Caco-2 (cell line): ENCODE measurements around the gene MYO16. TPM values are rescaled to one million over a fixed set of nuclear protein-coding genes. Genes with fewer than 3 reads are reported as not detected.

Experiments
- BruUV-seq: library from RNA; stranded (reverse); fragments of 400-500 nt; replicated peaks from 2 replicates; lab custom pipeline; 2021; lab: Mats Ljungman, UMichigan
- CTCF ChIA-PET: fragments of 300-600 bp; sonication (Branson Sonifier 250); formaldehyde crosslinking; loops from one replicate; lab custom pipeline; 2022; ENCODE audit warnings: antibody characterized with exemption; lab: Charles Lee
- POLR2A ChIA-PET: fragments of 300-600 bp; sonication (Branson Sonifier 250); formaldehyde crosslinking; loops from one replicate; lab custom pipeline; 2022; ENCODE audit warnings: antibody characterized with exemption; lab: Charles Lee
- DNase-seq, 2 experiments: peaks; one replicate each; pipeline versions ENCODE4 v3.0.0 to v3.0.0-alpha.2; 2020 to 2022
- H3K27me3 ChIP-seq: replicated peaks from 2 replicates; pipeline ENCODE4 v1.6.0; 2011; ENCODE audit warnings: low read length; ENCODE audit not compliant: control insufficient read depth, insufficient read depth
- H3K36me3 ChIP-seq: 2 replicates; pipeline ENCODE4 v1.5.1; 2011; ENCODE audit warnings: low read length; ENCODE audit not compliant: control insufficient read depth, insufficient read depth
- H3K4me1 ChIP-seq: fragments of 250-450 bp; sonication (Bioruptor Pico); 2 replicates; pipeline ENCODE4 v1.5.1; 2020; ENCODE audit warnings: mild to moderate bottlenecking
- H3K4me3 ChIP-seq: 2 replicates; pipeline ENCODE4 v1.5.1; 2011; ENCODE audit warnings: low read depth, mild to moderate bottlenecking, control low read depth, low read length
- H3K9me3 ChIP-seq: fragments of 250-450 bp; sonication (Bioruptor Pico); 2 replicates; pipeline ENCODE4 v1.5.1; 2020; ENCODE audit warnings: mild to moderate bottlenecking, moderate library complexity
- H3K27ac Mint-ChIP-seq: one replicate; pipeline ENCODE4 v1.8.0; 2022; ENCODE audit warnings: mixed read lengths; ENCODE audit not compliant: unreplicated experiment
- H3K27me3 Mint-ChIP-seq: one replicate; pipeline ENCODE4 v1.8.0; 2022; ENCODE audit warnings: mixed read lengths; ENCODE audit not compliant: insufficient read depth, unreplicated experiment
- H3K36me3 Mint-ChIP-seq: one replicate; pipeline ENCODE4 v1.8.0; 2022; ENCODE audit warnings: mild to moderate bottlenecking, mixed read lengths; ENCODE audit not compliant: insufficient read depth, unreplicated experiment
- H3K4me1 Mint-ChIP-seq: one replicate; pipeline ENCODE4 v1.8.0; 2022; ENCODE audit warnings: low read depth, mixed read lengths; ENCODE audit not compliant: unreplicated experiment
- H3K4me3 Mint-ChIP-seq: one replicate; pipeline ENCODE4 v1.8.0; 2022; ENCODE audit warnings: mild to moderate bottlenecking, moderate library complexity, mixed read lengths; ENCODE audit not compliant: unreplicated experiment
- H3K9me3 Mint-ChIP-seq: one replicate; pipeline ENCODE4 v1.8.0; 2022; ENCODE audit warnings: mixed read lengths; ENCODE audit not compliant: unreplicated experiment
- intact Hi-C: fragments of 100-400 bp; cut with micrococcal nuclease; formaldehyde crosslinking; loops from one replicate; pipeline ENCODE4 v1.10.0; 2022; ENCODE audit not compliant: unreplicated experiment
- total RNA-seq: library from RNA; stranded (reverse); gene quantifications from 2 replicates; pipeline ENCODE4 v1.2.3, GENCODE V29; 2022
- TF ChIP-seq, protein P1 (sequence below), 2 experiments: fragments of 200-600 bp in 1 of 2; IDR thresholded peaks; 1 replicate in 1 of 2; 2 replicates in 1 of 2; pipeline versions ENCODE4 v1.5.1 to v1.8.0; 2011 to 2022; ENCODE audit warnings: antibody characterized with exemption in 1 of 2, control low read depth in 1 of 2, inconsistent platforms in 1 of 2, low read depth in 1 of 2, low read length in 1 of 2, mild to moderate bottlenecking in 1 of 2, moderate library complexity in 1 of 2; ENCODE audit not compliant: insufficient read depth in 1 of 2, severe bottlenecking in 1 of 2, unreplicated experiment in 1 of 2

Gene MYO16
- total RNA-seq, 1 experiment from 2014 or later, result not detected

DNA sequence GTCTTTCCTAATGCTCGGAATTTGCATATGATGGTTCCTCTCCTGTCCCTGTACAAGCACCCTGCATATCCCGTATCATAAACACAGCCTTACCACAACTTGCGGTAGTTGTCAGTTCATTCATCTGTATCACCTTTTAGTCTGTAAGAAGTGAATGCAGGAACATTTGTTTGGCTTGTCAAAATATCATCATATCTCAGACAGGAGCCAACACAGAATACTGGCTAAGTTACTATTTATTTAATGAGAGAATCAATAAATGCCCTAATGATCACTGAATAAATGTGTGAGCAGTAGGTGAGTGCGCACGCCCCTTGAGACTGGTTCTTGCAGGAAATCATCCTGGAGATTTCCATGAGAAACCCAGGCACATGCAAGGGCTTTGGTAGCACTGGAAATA, 182.8 kb downstream of the MYO16 start:
- Histone ChIP-seq H3K27me3 (no peaks in the 10 kb centered on the region), H3K36me3 (no peaks in the 10 kb centered on the region), H3K4me3 (no peak overlapping the region), H3K4me1 (no peaks in the 10 kb centered on the region), H3K9me3 (no peaks in the 10 kb centered on the region)
- TF ChIP-seq, protein P1, sequence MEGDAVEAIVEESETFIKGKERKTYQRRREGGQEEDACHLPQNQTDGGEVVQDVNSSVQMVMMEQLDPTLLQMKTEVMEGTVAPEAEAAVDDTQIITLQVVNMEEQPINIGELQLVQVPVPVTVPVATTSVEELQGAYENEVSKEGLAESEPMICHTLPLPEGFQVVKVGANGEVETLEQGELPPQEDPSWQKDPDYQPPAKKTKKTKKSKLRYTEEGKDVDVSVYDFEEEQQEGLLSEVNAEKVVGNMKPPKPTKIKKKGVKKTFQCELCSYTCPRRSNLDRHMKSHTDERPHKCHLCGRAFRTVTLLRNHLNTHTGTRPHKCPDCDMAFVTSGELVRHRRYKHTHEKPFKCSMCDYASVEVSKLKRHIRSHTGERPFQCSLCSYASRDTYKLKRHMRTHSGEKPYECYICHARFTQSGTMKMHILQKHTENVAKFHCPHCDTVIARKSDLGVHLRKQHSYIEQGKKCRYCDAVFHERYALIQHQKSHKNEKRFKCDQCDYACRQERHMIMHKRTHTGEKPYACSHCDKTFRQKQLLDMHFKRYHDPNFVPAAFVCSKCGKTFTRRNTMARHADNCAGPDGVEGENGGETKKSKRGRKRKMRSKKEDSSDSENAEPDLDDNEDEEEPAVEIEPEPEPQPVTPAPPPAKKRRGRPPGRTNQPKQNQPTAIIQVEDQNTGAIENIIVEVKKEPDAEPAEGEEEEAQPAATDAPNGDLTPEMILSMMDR (IDR thresholded peaks at IDR 0.05; ENCODE audit: insufficient read depth in 1 of 2, low read depth in 1 of 2, low read length in 1 of 2, severe bottlenecking in 1 of 2, unreplicated experiment in 1 of 2), result no peak
- H3K36me3 Mint-ChIP-seq, result no peaks in the 10 kb centered on the region
- H3K9me3 Mint-ChIP-seq, result no peaks in the 10 kb centered on the region
- ChIA-PET POLR2A (no interaction called here), CTCF (no interaction called here)
- H3K4me1 Mint-ChIP-seq, result no peaks in the 10 kb centered on the region
- H3K27ac Mint-ChIP-seq, result no peak overlapping the region
- peaks cover 5% of the 10 kb centered on the region for H3K27me3 Mint-ChIP-seq
- intact Hi-C loops, result no loop called here
- no TSS peak for BruUV-seq
- H3K4me3 Mint-ChIP-seq, result no peak overlapping the region
- no peak for DNase-seq

DNA sequence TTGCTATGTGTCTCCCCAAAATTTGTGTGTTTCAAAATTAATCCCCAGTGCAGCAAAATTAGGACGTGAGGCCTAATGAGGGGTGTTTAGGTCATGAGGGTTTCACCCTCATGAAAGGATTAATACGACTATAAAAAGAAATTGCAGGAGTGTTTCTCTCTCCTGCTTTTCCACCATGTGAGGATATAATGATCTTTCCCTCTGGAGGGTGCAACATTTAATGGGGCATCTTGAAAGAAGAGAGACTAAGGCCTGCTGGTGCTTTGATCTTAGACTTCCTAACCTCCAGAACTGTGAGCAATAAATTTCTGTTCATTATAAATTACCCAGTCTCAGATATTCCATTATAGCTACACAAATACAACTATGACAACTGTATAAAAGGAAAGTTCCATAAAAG, 183.2 kb downstream of the MYO16 start:
- TF ChIP-seq, protein P1 (IDR thresholded peaks at IDR 0.05; ENCODE audit: insufficient read depth in 1 of 2, low read depth in 1 of 2, low read length in 1 of 2, severe bottlenecking in 1 of 2, unreplicated experiment in 1 of 2), result no peak
- H3K27me3 Mint-ChIP-seq, result peaks cover 5% of the 10 kb centered on the region
- H3K9me3 Mint-ChIP-seq, result no peaks in the 10 kb centered on the region
- no peaks in the 10 kb centered on the region for H3K36me3 ChIP-seq
- POLR2A ChIA-PET, result no interaction called here
- H3K27ac Mint-ChIP-seq, result no peak overlapping the region
- intact Hi-C loops, result no loop called here
- no peak overlapping the region for H3K4me3 Mint-ChIP-seq
- H3K36me3 Mint-ChIP-seq, result no peaks in the 10 kb centered on the region
- no peaks in the 10 kb centered on the region for H3K4me1 Mint-ChIP-seq
- H3K9me3 ChIP-seq, result no peaks in the 10 kb centered on the region
- CTCF ChIA-PET, result no interaction called here
- no peaks in the 10 kb centered on the region for H3K4me1 ChIP-seq
- no peak overlapping the region for H3K4me3 ChIP-seq
- no TSS peak for BruUV-seq
- DNase-seq, result no peak
- no peaks in the 10 kb centered on the region for H3K27me3 ChIP-seq

DNA sequence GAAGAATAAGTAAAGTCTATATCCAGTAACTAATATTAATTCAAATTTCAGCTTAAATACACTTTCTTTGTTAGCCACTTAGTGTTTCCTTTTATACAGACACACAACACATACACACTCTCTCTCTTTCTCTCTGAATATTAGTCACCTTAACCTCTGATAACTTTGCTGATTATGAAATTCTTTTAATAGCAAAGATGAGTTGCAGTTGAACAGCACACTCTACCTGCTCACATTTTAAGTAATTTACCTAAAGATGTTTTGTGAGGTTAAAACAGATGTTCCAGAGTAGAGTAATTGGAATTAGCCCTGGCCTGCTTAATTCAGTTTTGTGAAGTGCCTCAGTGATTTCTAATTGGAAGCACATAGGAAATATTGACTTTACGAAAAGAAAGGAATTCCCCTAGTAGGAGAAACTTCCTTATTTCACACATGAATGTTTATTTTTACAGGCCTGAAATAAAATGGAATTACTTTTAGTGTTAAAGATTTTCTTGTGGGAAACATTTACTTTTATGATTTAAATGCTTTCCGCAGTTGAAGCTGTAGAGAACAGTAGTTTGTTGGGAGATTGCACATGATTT, 184.3 kb downstream of the MYO16 start:
- TF ChIP-seq, protein P1 (IDR thresholded peaks at IDR 0.05; ENCODE audit: insufficient read depth in 1 of 2, low read depth in 1 of 2, low read length in 1 of 2, severe bottlenecking in 1 of 2, unreplicated experiment in 1 of 2), result no peak
- Mint-ChIP-seq H3K9me3 (no peaks in the 10 kb centered on the region), H3K27ac (no peak overlapping the region), H3K4me3 (no peak overlapping the region), H3K27me3 (peaks cover 5% of the 10 kb centered on the region), H3K36me3 (no peaks in the 10 kb centered on the region), H3K4me1 (no peaks in the 10 kb centered on the region)
- DNase-seq, result no peak
- Histone ChIP-seq H3K4me3 (no peak overlapping the region), H3K36me3 (no peaks in the 10 kb centered on the region), H3K9me3 (no peaks in the 10 kb centered on the region), H3K4me1 (no peaks in the 10 kb centered on the region), H3K27me3 (no peaks in the 10 kb centered on the region)
- ChIA-PET POLR2A (no interaction called here), CTCF (no interaction called here)
- intact Hi-C loops, result no loop called here
- no TSS peak for BruUV-seq
